NB4 (cell line): ENCODE results near the gene GTF2F1.

ENCODE experiments used
- CTCF ChIP-seq: IDR thresholded peaks from one replicate; pipeline ENCODE4 v1.5.1; 2012; ENCODE audit warnings: low read depth, low read length
- MAX ChIP-seq: IDR thresholded peaks from 2 replicates; pipeline ENCODE4 v1.6.1; 2011; ENCODE audit warnings: low read depth, low read length

GRCh38 chr19:6350688-6351087 lies 42.3 kb downstream of the GTF2F1 start:
- TF ChIP-seq CTCF: no peak
- no peak for TF ChIP-seq MAX
